OCI-LY1 (cell line): ENCODE results near the gene TNFRSF18.

Experiments used
- H2AFZ ChIP-seq: fragments of 200-600 bp; sonication (generic), shearing (Covaris generic); 2 replicates; pipeline ENCODE4 v1.6.0; 2014; ENCODE audit warnings: antibody characterized with exemption, mild to moderate bottlenecking, low read length
- H3F3A ChIP-seq: fragments of 200-600 bp; sonication (generic), shearing (Covaris generic); 2 replicates; pipeline ENCODE4 v1.6.0; 2014; ENCODE audit warnings: mild to moderate bottlenecking, antibody characterized with exemption, low read length, moderate library complexity; ENCODE audit not compliant: insufficient read depth
- H3K27ac ChIP-seq: fragments of 200-600 bp; sonication (generic); 2 replicates; pipeline ENCODE4 v1.5.1; 2014; ENCODE audit warnings: low read length, mixed run types, mild to moderate bottlenecking, low read depth; ENCODE audit not compliant: poor library complexity, severe bottlenecking
- H3K27me3 ChIP-seq: fragments of 200-600 bp; sonication (generic); 2 replicates; pipeline ENCODE4 v1.6.0; 2014; ENCODE audit warnings: antibody characterized with exemption, mild to moderate bottlenecking, low read length, moderate library complexity; ENCODE audit not compliant: insufficient read depth
- H3K36me3 ChIP-seq: fragments of 200-600 bp; sonication (generic); 2 replicates; pipeline ENCODE4 v1.6.1; 2014; ENCODE audit warnings: mild to moderate bottlenecking, antibody characterized with exemption, low read length, moderate library complexity, mixed read lengths; ENCODE audit not compliant: insufficient read depth
- H3K4me1 ChIP-seq: fragments of 200-600 bp; sonication (generic); 2 replicates; pipeline ENCODE4 v1.5.1; 2014; ENCODE audit warnings: mild to moderate bottlenecking, low read length, moderate library complexity; ENCODE audit not compliant: insufficient read depth, severe bottlenecking
- H3K4me2 ChIP-seq: fragments of 200-600 bp; sonication (generic), shearing (Covaris generic); 2 replicates; pipeline ENCODE4 v1.6.1; 2014; ENCODE audit warnings: low read length
- H3K4me3 ChIP-seq: fragments of 200-600 bp; sonication (generic); 2 replicates; pipeline ENCODE4 v1.5.1; 2014; ENCODE audit warnings: low read length, low read depth, mild to moderate bottlenecking, mixed read lengths; ENCODE audit not compliant: poor library complexity, severe bottlenecking
- H3K79me2 ChIP-seq: fragments of 200-600 bp; shearing (Covaris generic); 2 replicates; pipeline ENCODE4 v1.6.1; 2016; ENCODE audit warnings: mixed run types, low read length, mixed read lengths; ENCODE audit not compliant: insufficient read depth
- H3K9ac ChIP-seq: fragments of 200-600 bp; sonication (generic), shearing (Covaris generic); 2 replicates; pipeline ENCODE4 v1.6.1; 2014; ENCODE audit warnings: mild to moderate bottlenecking, low read length, mixed read lengths
- H3K9me2 ChIP-seq: fragments of 200-600 bp; sonication (generic), shearing (Covaris generic); 2 replicates; pipeline ENCODE4 v1.6.1; 2014; ENCODE audit warnings: low read depth, mild to moderate bottlenecking, low read length, mixed read lengths
- H3K9me3 ChIP-seq: fragments of 200-600 bp; shearing (Covaris generic); 2 replicates; pipeline ENCODE4 v1.6.1; 2014; ENCODE audit warnings: low read length, mixed read lengths
- H4K20me1 ChIP-seq: fragments of 200-600 bp; sonication (generic), shearing (Covaris generic); 2 replicates; pipeline ENCODE4 v1.6.0; 2016; ENCODE audit warnings: mild to moderate bottlenecking, low read length; ENCODE audit not compliant: insufficient read depth
- EZH2 ChIP-seq: fragments of 200-600 bp; sonication (generic), shearing (Covaris generic); IDR thresholded peaks from 2 replicates; pipeline ENCODE4 v1.8.0; 2017; ENCODE audit warnings: borderline replicate concordance, mixed run types, mild to moderate bottlenecking, antibody characterized with exemption, low read length, moderate library complexity, mixed read lengths
- TF ChIP-seq, protein P1 (sequence below): fragments of 200-600 bp; sonication (generic), shearing (Covaris generic); IDR thresholded peaks from 2 replicates; pipeline ENCODE4 v1.5.1; 2017; ENCODE audit warnings: mild to moderate bottlenecking, antibody characterized with exemption, low read length, moderate library complexity, mixed read lengths

TNFRSF18 gene

DNA sequence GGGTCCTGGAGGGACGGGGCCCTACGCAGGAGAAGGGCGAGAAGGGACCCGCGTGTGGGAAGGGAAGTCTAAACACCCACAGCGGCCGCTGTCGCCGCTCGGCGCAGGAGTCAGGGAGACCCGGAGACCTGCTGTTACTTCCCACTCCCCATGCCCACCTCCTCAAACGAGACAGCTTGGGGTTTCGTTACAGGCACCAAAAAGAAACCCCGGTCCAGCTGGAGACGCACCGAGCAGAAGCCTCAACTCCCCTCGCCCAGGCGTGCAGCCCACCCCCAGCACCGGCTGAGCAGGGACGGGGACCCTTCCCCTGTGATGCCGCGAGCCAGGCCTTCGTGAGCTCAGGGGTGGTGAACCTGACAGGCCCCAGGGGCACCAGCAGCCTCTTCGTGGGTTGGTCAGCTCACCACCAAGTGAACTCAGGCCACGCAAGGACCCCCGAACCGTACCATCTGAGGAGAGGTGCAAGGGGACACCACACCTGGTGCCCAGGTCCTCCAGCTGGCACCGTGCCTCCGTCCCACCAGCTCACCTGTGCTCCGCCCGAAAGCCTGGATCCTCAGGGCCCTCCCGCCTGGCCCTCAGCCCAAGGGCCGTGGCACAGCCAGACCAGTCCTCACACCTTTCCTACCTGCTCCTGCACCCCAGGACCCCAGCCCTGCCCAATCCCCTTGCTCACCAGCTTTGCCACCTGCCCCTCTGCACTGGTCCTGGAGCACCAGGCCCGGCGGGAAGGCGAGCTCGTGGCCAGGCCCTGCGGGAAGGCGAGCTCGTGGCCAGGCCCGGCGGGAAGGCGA lies 20.4 kb upstream of the TNFRSF18 start:
- H3K4me2 ChIP-seq = no peak overlapping the region
- H3K9ac ChIP-seq = no peak overlapping the region
- H3F3A ChIP-seq = no peaks in the 10 kb centered on the region
- H3K36me3 ChIP-seq = peaks cover 63% of the 10 kb centered on the region
- H3K27ac ChIP-seq = no peak overlapping the region
- peaks cover 19% of the 10 kb centered on the region for H3K79me2 ChIP-seq
- H2AFZ ChIP-seq = no peak overlapping the region
- H3K9me2 ChIP-seq = no peaks in the 10 kb centered on the region
- H3K4me3 ChIP-seq = no peak overlapping the region
- H3K27me3 ChIP-seq = no peaks in the 10 kb centered on the region
- H3K9me3 ChIP-seq = no peaks in the 10 kb centered on the region
- TF ChIP-seq, protein P1, sequence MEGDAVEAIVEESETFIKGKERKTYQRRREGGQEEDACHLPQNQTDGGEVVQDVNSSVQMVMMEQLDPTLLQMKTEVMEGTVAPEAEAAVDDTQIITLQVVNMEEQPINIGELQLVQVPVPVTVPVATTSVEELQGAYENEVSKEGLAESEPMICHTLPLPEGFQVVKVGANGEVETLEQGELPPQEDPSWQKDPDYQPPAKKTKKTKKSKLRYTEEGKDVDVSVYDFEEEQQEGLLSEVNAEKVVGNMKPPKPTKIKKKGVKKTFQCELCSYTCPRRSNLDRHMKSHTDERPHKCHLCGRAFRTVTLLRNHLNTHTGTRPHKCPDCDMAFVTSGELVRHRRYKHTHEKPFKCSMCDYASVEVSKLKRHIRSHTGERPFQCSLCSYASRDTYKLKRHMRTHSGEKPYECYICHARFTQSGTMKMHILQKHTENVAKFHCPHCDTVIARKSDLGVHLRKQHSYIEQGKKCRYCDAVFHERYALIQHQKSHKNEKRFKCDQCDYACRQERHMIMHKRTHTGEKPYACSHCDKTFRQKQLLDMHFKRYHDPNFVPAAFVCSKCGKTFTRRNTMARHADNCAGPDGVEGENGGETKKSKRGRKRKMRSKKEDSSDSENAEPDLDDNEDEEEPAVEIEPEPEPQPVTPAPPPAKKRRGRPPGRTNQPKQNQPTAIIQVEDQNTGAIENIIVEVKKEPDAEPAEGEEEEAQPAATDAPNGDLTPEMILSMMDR = no peak
- no peak for TF ChIP-seq EZH2
- H3K4me1 ChIP-seq = peaks cover 24% of the 10 kb centered on the region
- H4K20me1 ChIP-seq = no peaks in the 10 kb centered on the region

DNA sequence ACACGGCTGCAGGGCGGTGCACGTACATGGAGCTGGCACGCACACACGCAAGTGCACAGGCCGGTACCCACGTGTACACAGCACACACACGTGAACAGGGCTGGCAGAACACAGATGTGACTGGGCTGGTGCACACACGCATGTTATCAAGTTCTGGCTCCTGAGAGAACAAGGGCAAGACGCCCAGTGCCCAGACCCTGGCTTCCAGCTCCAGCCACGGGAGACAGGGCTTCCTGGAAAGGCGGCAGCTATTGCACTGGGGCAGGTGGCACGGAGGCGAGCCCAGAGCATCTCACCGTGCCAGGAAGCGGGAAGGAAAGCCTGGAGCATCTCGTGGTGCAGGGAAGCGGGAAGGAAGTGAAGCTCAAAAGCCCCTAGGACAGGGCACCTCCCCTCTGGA lies 19.5 kb upstream of the TNFRSF18 start:
- Histone ChIP-seq H3K4me1 (peaks cover 24% of the 10 kb centered on the region), H3F3A (no peaks in the 10 kb centered on the region), H3K4me3 (no peak overlapping the region), H3K27ac (no peak overlapping the region), H4K20me1 (no peaks in the 10 kb centered on the region), H3K36me3 (peaks cover 71% of the 10 kb centered on the region), H3K4me2 (no peak overlapping the region), H2AFZ (no peak overlapping the region), H3K9ac (no peak overlapping the region), H3K9me2 (no peaks in the 10 kb centered on the region), H3K79me2 (peaks cover 14% of the 10 kb centered on the region), H3K9me3 (no peaks in the 10 kb centered on the region), H3K27me3 (no peaks in the 10 kb centered on the region)
- TF ChIP-seq, protein P1 = no peak
- TF ChIP-seq EZH2 = no peak

DNA sequence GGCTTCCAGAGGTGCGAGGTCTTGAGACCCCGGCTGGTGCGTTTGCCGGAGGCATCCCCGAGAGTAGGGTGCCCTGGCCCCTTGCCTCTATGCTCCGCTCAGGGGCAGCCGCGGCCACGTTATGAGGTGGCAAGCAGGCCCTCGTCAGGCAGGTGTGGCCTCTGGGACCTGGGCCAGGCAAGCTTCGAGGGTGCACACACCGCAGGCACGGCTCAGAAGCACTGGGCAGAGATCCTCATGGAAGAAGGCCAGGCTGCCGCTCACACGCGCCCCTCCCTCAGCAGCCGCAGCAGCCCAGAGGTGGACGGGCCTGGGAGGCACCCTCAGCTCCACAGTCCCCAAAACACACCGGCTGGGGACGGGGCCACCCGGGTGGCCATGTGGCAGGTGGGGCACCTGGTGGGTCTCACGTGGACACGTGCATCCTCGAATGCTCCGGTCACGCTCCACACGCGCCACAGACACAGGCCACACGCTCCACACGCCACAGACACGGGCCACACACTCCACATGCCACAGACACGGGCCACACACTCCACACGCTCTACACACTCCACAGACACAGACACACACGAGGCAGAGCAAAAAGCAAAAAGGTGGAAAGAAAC lies 18.9 kb upstream of the TNFRSF18 start:
- Histone ChIP-seq H3K9me2 (no peaks in the 10 kb centered on the region), H3K9ac (no peak overlapping the region), H3K4me1 (peaks cover 19% of the 10 kb centered on the region), H3K36me3 (peaks cover 77% of the 10 kb centered on the region), H4K20me1 (no peaks in the 10 kb centered on the region), H3F3A (no peaks in the 10 kb centered on the region), H3K9me3 (no peaks in the 10 kb centered on the region), H3K4me2 (no peak overlapping the region), H3K27me3 (no peaks in the 10 kb centered on the region), H3K79me2 (peaks cover 10% of the 10 kb centered on the region; the same call in 1 of the 2 replicates), H3K4me3 (no peak overlapping the region), H2AFZ (no peak overlapping the region), H3K27ac (no peak overlapping the region)
- TF ChIP-seq, protein P1 = no peak
- TF ChIP-seq EZH2 = no peak
